Activated CD4-positive, alpha-beta T cell treated with anti-CD3 and anti-CD28 coated beads, Interleukin-2, amount 50 U/mL, for 48 hours (primary cell): Measurements from ENCODE around the gene MOG.

Experiments used
- DNase-seq, 2 experiments: peaks; one replicate each; pipeline ENCODE4 v3.0.0-alpha.2; 2020

MOG gene

DNA sequence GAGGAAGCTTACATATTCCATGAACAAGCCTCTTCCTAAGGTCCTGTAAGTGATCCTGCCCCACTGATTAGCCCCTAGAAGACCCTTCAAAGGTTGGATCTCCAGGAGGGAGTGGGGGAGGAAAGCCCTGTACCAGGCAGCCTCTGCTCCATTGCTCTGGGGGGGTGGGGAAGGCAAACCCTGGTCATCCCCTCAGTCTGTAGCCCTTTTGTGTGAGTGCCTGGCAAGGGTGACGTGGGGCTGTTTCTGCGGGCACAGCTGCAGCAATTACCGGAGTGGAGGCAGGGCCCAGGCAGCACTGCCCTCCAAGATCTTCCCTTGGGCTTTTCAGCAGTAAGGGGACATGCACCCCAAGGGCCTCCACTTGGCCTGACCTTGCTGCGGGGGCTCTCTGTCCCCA is at the start of gene MOG:
TSS of gene MOG (plus strand) at position 295 of the 400 bp plus-strand sequence. CDS start 118 bp downstream, outside the sequence.
- no peak for DNase-seq

DNA sequence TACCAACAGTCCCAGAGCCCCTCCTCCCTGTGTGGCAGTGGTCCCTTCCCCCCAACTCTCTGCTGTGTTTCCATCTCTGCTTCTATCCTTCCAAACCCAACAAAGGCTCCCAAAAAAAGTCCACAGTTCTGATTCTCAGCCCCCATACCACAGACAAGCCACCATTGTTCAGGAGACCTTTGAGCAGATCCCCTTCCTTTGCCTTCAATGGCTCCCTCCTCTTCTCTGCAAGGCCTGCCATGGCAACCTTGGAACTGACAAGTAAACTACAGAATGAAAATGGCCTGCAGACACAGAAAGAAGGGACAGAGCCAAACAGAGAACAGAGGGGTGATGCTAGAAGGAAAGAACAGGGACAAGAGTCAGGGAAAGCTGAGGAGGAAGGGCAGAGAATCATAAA is 48.8 kb upstream of the MOG start:
- no peak for DNase-seq

DNA sequence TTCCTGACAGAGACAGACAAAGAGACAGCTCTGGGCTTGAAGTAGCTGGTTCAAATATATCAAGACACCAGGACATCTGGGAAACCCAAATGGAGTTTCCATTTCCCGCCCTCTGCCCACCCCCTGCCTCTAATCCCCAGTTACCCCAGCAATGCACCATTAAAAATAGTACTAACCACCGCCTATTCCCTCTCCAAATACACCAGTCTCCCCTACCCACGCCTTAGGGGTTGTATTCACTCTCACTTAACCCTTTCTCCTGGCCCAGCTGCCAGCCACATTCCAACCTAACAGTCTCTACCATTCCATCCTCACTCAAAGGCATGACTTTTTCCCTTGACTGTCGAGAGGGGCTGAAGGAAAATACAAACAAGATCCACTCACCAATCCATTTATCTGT is 46.4 kb upstream of the MOG start:
- DNase-seq, result no peak

DNA sequence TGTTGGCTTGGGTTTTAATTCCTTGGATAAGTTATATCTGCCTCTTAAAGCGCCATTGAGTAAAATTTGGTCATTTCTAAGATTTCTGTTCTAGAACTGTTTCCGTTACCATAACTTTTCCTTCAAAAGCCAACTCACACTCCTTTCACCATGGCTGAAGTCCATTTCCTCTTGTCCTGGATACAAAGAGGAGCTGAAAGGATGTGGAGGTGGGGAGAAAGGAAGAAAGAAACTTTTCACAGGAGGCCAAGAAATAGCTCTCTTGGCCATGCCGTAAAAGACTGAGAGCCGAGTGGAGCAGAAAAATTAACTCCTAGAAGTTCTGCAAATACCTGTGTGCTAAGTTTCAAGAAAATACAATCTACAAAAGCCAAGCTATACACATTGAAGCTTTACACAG is 45.5 kb upstream of the MOG start:
- no peak for DNase-seq

DNA sequence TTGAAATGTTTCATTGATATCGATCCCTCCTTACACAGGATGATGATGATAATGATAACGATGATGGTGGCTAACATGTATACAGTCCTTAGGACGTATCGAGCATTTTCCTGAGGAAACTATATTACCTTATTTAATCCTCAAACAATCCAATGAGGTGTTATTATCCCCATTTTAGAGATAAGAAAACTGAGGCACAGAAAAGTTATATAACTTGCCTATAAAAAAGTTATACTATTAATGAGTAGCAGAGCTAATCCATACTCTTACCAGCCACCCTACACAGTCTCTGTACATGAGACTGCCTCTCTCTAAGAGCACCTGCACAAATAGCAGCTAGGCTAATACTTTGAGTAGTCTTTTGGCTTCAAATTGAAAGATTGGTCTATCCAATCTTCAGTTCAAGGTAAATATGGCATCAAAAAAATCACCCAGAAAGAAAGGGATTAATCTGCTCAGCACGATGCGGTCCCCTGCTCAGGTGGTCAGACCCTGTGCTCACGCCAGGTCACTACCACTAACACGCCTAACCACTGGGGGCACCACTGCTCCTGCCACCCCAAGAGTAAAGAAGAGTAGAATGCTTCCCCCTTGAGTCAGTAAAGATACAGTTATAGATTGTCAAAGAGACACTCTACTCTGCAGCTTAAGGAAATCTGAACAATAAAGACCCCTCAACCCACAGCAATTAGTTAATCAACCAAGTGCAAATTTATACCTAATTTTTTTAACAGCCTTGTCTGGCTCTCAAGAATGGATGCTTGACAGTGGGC is 38.9 kb upstream of the MOG start:
- DNase-seq, result no peak

DNA sequence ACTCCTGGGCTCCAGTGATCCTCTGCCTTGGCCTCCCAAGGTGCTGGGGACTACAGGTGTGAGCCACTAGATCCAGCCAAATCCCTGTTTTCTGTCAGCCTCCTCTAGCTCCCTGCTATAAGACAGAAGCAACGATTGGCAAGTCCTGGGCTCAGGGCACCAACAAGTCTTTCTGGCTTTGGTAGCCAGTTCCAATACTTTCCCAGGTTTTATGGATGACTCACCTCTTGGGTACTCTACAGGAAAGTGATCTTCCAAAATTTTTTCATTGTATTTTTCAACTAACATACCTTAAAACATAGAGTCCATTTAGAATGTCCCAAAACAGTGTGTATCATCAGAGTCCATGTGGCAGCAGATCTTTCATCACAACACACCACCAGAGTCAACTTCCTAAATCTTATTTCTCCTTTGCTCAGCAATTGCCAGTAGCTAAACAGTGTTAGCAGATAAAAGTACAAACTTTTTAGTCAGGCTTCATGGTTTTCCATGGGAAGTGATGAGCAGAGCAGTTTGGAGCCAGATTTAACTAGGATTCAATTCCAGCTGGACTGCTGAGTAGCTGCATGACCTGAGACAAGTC is 37.2 kb upstream of the MOG start:
- DNase-seq, result no peak

DNA sequence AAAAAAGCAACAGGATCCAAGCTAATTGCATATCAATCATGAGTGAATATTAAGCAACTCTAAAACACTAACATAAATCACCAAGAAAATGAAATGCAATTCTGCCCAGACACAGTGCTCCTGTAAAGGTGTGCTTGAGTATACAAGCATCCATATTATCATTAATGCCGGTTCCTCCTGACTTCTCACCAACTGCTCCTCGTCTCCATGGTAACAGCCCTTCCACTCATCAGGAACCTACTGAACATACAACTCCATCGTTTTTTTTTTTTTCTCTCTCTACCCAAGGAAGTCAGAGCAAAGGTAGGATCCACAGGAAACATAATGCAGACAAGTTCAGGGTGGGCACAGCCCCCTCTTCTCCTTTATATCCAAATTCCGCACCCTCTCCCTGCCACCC is 36.3 kb upstream of the MOG start:
- DNase-seq, result no peak

DNA sequence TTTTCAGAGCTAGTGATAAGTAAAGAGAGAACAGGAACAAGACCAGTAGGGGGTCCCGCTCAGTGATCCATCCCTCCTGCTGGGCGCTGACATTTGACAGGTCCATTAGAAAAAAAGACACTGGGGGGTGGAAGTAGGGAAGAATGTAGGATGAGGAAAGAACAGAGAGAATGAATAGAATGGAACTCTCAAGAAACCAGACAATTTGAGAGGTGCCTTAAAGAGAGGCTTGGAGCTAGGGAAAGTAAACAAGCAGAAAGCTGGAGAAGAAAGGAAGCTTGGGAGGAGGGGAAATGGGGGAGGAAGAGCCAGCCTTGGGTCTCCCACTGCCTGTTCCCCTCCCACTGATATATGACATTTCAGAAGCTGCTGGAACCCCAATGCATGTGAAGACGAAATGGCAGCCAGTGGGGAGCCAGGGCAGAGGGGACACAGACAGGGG is 32.4 kb upstream of the MOG start:
- DNase-seq, result no peak

DNA sequence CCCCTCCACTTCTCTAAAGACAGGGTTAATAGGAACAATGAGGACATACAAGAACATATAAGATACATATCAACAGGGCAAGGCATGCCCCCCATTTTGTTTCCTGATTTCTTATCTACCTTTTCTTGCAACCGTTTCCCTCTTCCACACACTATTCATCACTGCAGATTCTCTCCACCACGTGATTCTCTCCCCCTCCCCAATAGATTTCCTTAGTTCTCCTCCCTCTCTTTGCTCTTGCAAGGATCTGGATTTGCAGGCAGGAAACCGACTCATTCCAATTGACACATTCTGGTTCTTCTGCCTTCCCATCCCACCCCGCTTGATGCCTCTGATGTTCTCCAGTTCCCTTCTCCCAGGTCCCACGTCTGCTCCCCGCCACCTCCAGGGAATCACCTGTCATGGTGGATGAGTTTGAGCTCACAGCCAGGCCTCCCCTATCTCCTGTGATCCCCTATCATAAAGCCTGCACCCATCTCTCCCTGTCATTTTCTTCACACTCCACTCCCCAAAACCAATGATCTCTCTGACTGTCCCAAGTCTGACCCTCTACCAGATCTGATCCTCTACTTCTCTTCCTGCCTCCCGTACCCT is 31.5 kb upstream of the MOG start:
- DNase-seq, result no peak

DNA sequence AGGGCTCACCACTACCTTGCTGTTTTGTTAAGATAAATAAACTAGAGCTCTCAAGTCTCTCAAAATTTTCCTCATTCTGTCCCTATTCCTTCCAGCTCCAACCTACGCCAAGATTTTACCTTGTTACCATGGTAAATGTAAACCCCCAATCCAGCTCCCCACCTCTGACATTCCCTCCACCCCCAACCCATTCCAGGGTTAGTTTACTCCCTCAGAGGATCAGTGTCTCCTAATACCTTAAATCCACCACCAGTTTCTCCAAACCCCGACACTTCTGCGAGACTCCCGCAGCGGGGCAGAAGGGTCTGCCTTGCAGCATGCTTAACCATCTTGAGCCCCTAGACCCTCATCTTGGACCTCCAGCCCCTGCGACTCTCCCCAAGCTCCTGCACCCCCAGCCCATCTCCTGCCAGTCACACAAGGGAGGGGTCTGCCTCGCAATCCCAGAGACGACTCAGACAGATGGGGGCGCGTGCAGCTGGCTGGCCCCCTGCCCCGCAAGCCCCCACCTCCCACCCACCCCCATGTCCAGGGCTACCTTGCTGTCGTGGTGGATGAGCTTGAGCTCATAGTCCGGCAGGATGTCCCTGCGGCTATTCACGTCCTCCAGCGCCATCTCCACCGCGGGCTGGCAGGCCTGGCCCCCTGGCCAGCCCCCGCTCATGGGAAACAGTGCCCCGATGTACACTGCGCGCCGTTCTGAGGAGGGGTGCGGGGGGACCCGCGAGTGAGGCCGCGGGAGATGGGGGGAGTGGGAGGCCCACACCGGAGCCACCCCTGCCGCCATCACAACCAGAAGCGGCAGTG is 29.7 kb upstream of the MOG start:
- DNase-seq, result no peak

DNA sequence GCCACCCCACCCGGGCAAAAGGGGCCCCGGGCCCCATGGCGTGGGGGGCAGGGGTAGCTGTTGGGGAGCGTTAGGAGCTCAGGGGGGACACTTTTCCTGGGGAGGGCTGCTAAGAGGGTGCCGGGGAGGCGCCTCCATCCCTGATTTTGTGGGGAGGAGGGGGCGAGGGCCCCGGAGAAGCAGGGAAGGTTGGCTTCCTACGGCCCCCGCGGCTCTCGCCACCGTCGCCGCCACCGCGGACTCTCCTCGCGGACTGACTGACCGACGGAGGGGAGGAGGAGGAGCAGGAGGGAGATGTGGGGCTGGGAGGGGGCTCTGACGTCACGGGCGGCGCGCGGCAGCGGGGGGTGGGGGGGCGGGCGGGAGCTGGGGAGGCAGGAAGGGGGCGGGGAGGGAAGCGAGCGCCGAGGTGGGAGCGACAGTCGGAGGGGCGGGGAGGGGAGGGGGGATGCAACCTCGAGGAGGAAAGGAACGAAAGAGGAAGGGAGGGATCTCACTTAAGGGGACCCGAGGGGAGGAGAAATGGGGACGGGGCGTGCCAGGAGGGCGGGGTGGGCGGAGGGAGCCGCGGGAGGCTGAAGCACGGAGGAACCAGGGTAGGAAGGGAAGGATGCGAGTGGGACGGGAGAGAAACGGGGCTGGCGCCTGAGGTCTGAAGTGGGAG is 29.0 kb upstream of the MOG start:
- peak; percentile 65 to 67 for DNase-seq

DNA sequence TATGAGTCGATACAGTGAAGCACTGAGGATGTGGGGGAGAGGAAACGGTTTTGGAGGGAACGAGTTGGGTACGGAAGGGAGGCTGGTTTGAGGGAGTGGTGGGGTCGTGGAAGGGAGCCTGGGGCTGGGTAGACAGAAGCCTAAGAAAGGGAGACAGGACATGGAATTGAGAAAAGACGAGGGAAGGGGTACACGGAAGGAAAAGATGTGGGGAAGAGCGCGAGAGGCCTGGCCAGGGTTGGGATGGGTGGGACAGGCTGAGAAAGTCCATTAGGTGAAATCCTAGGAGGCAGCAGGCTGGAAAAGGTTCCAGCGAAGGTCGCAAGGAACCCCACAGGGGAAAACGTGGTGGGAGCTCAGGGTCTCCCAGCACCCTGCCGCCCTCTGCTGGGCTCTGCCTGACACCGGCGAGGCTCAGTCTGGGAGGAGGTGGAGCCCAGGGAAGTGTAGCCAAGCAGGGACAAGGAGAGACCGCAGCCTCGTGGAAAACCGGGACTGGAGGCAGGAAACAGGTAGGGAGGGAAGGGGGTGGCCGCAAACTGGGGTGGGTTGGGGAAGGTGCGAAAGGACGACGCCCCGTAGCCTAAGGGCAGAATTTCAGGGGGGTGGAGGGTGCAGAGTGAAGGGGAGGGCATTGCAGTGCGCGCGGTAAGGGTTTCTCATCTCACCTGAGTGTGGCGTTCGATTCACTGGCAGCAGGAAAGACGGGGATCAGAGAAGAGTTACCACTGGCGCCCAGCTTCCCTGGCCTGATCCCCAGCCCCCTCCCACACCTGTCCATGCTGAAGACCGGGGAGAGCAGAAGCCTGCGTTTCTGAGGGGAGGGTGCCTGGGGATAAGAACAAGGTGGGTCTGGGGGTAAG is 28.2 kb upstream of the MOG start:
- peak; percentile 70 to 74 for DNase-seq

DNA sequence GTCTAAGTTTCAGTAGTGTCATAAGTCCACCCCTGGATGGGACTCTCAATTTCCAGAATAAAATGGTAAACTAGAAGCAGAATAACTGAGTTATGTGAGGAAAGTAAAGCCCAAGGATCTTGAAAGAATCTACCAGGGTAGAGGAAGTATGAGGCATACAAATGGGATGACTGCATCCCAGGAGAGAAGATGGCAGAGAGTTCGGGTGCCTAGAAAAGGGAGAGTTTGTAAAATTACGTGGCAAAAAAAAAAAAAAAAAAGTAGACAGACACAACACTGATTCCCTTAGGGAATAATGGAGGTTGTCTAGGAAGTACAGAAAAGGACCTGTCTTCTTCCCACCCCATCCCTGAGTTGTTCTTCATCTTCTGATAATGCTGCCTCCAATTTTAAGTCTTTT is 27.3 kb upstream of the MOG start:
- DNase-seq, result no peak

DNA sequence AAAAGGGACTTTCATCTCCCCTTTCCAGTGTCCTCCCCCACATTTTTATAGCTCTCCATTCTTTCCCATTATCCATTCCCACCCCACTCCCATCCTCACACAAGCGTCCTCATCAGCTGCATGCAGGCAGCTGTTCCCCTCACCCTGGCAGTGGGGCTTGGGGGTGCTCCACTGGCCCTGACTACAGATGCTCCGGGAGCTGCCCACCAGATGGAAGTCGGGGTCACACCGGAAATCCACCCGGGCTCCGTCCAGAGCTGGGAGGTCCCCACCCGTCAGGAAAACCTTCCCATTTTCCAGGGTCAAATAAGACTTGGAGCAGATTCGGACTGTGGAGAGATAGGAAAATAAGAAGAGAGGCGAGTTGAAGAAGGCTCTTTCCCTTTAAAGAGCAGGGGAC is 26.6 kb upstream of the MOG start:
- no peak for DNase-seq

DNA sequence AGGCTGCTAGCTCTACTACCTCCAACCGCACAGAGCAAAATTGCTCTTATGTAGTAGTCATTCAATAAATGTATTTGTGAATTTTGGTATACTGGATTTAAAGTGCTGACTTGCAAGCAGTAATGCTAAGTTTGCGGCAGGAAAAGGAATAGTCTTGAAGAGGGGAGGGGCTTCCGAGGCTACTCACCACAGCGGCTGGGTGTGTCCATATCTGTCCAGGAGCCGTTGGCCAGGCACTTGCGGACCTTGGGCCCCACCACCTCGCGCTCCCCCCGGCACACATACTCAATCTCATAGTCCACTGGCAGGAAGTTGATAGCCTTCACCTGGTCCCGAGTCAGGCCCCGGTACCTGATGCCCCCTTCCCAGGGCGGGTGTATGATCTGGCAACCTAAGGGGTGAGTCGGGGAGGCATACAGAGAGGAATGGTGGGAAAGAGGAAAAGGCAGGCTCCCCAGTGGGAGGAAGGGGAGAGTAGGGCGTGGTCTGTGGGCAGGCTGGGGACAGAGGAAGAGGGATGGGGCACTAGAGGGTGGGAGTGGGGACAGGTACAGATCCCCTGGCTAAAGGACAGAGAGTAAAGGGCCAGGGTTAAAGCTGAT is 25.6 kb upstream of the MOG start:
- DNase-seq, result no peak

DNA sequence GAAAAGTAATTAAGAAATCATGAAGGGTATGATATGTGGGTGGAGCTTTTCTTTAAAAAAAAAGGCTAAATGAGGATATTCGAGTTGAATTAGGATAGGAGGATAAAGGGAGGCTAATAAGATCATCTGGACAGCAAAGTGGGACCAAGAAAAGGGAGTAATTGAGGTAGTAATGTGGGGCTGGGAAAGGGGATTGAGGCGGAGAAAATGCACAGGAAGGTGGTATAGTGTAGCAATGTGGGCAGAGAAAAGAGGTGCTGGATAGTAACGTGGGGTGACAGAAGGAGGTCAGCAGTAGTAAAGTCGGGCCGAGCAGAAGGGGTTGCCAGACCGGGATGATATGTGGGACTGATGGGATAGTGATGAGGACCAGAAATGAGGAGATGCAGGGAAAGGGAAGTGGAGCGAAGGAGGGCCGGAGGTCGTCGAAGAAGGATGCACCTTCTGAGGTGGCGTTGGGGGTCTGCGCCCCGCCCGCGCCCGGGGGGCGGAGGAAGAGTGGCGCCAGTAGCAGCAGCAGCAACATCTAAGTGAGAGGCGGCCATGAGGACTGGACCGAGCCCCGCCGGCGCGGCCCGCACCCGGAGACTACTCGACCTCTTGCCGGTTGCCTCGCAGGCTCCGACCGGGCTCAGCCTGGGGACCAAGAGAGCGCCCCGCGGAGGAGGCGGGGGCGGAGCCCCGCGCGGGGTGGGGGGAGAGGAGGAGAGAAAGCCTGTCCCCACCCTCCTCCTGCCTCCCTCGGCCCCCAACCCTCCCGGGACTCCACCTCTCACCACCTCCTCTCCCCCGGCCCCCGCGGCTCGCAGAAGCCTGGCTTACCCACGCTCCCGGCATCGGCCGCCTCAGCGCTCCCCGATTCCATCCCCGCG is 24.8 kb upstream of the MOG start:
- peak; percentile 42 to 57 for DNase-seq

DNA sequence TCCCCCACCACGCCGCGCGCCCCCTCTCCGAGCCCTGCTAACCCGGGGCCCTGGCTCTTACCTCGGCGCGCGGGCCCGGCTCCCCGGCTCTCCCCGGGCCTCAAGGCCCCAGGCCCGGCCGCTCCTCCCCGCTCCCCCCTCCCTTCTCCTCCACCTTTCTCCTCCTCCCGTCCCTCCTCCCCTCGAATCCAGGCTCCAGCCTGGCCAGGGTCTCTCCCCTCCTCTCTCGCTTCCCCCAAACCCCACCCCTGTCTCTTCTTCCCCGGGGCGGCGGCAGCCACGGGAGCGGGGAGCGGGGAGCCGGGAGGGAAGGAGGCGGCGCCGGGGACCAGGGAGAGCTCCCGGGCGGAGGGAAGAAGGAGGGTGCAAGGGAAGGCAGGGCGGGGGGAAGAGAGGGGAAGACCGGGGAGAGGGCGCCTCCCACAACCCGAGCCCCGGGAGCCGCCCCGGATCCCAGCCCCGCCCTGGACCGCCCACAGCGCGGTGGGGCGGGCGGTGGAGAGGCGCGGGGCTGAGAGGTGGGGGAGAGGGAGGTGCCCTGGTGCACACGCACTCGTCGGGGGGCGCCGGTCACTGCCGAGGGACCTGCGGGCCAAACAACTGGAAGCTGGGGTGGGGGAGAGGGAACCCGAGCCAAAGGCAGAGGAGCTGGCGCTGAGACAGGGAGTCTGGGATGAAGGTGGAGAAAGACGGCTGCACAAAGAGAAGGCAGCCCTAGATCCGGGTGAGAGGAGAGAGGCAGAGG is 23.9 kb upstream of the MOG start, which contains the start of gene GABBR1:
TSS of gene GABBR1 (minus strand) at position 395 of the 745 bp plus-strand sequence. CDS start 798 bp downstream, outside the sequence.
- peak; percentile 74 to 82 for DNase-seq

DNA sequence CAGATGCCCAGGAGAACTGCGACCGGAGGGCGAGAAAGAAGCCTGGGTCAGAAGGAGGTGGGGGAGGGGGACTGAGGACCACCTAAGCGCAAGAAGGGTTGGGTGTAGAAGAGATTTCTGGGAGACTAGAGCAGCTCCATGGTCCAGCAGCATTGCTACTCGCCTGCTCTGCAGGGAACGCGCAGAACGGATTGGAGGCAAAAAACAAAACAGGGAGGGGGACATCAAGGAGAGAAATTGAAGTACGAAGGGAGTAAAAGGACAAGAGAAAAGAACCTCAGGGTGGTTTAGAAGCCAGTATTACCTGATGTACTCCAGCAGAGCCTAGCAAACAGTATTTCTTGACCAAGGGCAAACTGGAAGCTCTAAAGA is 23.4 kb upstream of the MOG start:
- DNase-seq, result no peak

DNA sequence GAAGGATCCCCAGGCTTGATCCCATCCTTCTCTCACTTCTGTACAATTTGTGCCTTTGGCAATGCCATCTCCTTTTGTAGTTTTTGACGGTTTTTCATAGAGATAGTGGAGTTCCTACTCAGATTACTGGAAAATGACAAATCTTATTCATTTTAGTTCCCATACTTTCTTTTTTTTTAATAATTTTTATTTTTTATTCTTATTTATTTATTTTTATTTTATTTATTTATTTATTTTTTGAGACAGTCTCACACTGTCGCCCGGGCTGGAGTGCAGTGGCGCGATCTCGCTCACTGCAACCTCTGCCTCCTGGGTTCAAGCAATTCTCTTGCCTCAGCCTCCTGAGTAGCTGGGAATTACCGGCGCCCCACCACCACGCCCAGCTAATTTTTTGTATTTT is 19.6 kb upstream of the MOG start:
- DNase-seq, result no peak
